Left lung (tissue), 10 donors: Measurements from ENCODE around the gene DNASE1L2. TPM values are rescaled to one million over a fixed set of nuclear protein-coding genes. Genes with fewer than 3 reads are reported as not detected.

Experiments
- ATAC-seq: fragments of 200-7000 bp; cut with Tn5 transposase; one replicate; pipeline ENCODE4 v1.9.1; 2020; ENCODE audit warnings: moderate library complexity
- DNase-seq, 4 donors: peaks; one replicate each; pipeline ENCODE4 v3.0.0-alpha.2; 2013 to 2020
- H3K27ac ChIP-seq, 2 donors: fragments of 200-600 bp; sonication (generic) in 1 of 2; one replicate each; pipeline versions ENCODE4 v1.5.0 to v1.8.0; 2020 to 2021
- H3K27me3 ChIP-seq, 2 donors: fragments of 200-600 bp; sonication (generic) in 1 of 2; one replicate each; pipeline versions ENCODE4 v1.5.0 to v1.8.0; 2020 to 2021
- H3K36me3 ChIP-seq, 2 donors: fragments of 200-600 bp; sonication (generic) in 1 of 2; one replicate each; pipeline versions ENCODE4 v1.5.0 to v1.8.0; 2020 to 2021
- H3K4me1 ChIP-seq, 2 donors: fragments of 200-600 bp; one replicate each; pipeline ENCODE4 v1.8.0; 2021
- H3K4me3 ChIP-seq, 2 donors: fragments of 200-600 bp; sonication (generic) in 1 of 2; one replicate each; pipeline versions ENCODE4 v1.5.0 to v1.8.0; 2020 to 2021; ENCODE audit warnings: mild to moderate bottlenecking in 1 of 2
- H3K9me3 ChIP-seq, 2 donors: fragments of 200-600 bp; sonication (generic) in 1 of 2; one replicate each; pipeline versions ENCODE4 v1.5.0 to v1.8.0; 2020 to 2021
- intact Hi-C, 2 donors: fragments of 100-400 bp; cut with DNase I; formaldehyde crosslinking; loops; one replicate each; pipeline versions ENCODE4 v1.11.2 to v1.14.2; 2022
- polyA plus RNA-seq, 6 donors: library from polyadenylated mRNA; unstranded; fragments of 120-200 nt; gene quantifications; one replicate each; pipeline ENCODE4 v1.2.1, GENCODE V29; 2013; ENCODE audit not compliant: insufficient read length in 6 of 6
- total RNA-seq, 2 donors: library from RNA; stranded (reverse); fragmentation: NEBNext Ultra II Directional; extraction: Animal tissue kit (Norgen Biotek cat#: 25700); gene quantifications; one replicate each; pipeline ENCODE4 v1.2.1, GENCODE V29; 2021
- TF ChIP-seq, protein P1 (sequence below), 2 donors: fragments of 200-600 bp; sonication (generic) in 1 of 2; IDR thresholded peaks; one replicate each; pipeline versions ENCODE4 v1.5.0 to v1.8.0; 2021; ENCODE audit warnings: antibody characterized with exemption in 2 of 2
- donor health status: DM: no; HTN: yes; CAD: no.
- donor health status: DM: no; HTN: no; CAD: no.

DNASE1L2 gene
- total and polyA plus RNA-seq, 8 donors = 0.27 to 1.7 (median 0.99) TPM

DNA sequence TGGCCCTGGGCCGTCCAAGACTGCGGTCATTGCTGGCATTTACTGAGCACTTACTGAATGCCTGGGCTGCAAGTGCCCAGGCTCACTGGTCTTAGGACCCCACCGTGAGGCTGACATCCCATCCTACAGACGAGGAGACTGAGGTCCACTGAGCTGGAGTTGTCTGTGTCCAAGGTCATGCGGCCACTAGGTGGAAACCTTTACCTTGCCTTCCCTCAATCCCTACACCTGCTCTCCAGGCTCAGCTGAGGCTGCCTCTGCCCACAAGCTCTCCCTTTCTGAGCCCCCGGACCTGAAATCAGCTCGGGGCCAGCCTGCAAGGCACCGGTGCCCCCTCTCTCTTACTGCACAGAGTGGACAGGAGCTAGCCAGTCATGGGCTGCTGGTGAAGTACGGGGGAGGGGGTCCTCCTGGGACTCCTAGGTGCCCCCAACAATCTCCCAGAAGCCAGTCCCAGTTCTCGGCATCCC is 41.4 kb upstream of the DNASE1L2 start:
- DNase-seq = peak in 1 of 4 donors; percentile 45
- no peaks in the 10 kb centered on the region for H3K9me3 ChIP-seq
- H3K4me1 ChIP-seq = peaks cover 0 to 20% of the 10 kb centered on the region in 2 donors
- H3K27me3 ChIP-seq = peaks cover 29 to 64% of the 10 kb centered on the region in 2 donors
- H3K27ac ChIP-seq = no peak overlapping the region
- no peaks in the 10 kb centered on the region for H3K36me3 ChIP-seq
- intact Hi-C loops = no loop called here
- TF ChIP-seq, protein P1, sequence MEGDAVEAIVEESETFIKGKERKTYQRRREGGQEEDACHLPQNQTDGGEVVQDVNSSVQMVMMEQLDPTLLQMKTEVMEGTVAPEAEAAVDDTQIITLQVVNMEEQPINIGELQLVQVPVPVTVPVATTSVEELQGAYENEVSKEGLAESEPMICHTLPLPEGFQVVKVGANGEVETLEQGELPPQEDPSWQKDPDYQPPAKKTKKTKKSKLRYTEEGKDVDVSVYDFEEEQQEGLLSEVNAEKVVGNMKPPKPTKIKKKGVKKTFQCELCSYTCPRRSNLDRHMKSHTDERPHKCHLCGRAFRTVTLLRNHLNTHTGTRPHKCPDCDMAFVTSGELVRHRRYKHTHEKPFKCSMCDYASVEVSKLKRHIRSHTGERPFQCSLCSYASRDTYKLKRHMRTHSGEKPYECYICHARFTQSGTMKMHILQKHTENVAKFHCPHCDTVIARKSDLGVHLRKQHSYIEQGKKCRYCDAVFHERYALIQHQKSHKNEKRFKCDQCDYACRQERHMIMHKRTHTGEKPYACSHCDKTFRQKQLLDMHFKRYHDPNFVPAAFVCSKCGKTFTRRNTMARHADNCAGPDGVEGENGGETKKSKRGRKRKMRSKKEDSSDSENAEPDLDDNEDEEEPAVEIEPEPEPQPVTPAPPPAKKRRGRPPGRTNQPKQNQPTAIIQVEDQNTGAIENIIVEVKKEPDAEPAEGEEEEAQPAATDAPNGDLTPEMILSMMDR (IDR thresholded peaks at IDR 0.05) = peak; percentile 41 to 54
- no peak overlapping the region for H3K4me3 ChIP-seq
- ATAC-seq = peak; percentile 90

DNA sequence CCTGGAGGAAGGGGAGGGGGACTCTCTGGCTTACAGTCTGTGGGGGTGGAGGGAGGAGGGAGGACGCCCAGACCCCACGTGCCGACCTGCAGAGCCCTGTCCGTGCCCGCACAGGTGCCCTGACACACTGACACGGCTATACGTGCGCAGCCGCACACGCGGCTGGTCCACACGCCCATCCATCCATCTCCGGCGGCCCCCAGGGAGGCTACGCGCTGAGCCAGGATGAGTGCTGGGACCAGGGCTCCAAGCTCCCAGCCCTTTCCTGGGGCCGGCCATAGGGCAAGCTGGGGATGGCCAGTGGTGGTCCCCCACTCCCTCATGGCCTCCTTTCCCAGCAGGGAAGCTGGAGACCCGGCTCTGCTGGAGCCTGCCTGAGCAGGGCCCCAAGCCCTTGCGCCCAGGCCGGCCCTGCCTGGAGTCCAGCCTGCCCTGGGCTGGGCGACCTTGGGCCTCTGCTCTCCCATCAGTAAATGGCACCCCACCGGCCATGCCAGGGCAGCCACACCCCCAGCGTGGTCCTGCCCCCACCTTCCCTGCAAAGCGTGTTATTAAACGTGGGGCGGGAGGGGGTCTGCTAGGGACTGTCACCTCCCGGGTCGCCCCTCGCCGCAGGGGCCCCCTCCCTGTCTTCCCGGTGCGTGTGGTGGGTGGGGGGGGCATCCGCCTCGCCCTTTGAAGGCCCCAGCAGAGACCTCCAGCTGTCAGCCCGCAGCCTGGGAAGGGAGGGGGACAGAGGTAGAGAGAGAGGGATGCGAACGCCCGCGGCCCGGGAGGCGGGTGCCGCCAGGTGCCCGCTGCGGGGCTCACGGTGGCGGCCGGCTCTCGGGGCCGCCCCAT is 40.7 kb upstream of the DNASE1L2 start:
- intact Hi-C loops = no loop called here
- Histone ChIP-seq H3K4me3 (peak overlapping the region in 1 of 2 donors; percentile 19), H3K27ac (no peak overlapping the region), H3K27me3 (peaks cover 29 to 67% of the 10 kb centered on the region in 2 donors), H3K36me3 (no peaks in the 10 kb centered on the region), H3K4me1 (peaks cover 0 to 20% of the 10 kb centered on the region in 2 donors), H3K9me3 (no peaks in the 10 kb centered on the region)
- TF ChIP-seq, protein P1 (IDR thresholded peaks at IDR 0.05) = no peak
- DNase-seq (no peak), ATAC-seq (peak; percentile 18)

DNA sequence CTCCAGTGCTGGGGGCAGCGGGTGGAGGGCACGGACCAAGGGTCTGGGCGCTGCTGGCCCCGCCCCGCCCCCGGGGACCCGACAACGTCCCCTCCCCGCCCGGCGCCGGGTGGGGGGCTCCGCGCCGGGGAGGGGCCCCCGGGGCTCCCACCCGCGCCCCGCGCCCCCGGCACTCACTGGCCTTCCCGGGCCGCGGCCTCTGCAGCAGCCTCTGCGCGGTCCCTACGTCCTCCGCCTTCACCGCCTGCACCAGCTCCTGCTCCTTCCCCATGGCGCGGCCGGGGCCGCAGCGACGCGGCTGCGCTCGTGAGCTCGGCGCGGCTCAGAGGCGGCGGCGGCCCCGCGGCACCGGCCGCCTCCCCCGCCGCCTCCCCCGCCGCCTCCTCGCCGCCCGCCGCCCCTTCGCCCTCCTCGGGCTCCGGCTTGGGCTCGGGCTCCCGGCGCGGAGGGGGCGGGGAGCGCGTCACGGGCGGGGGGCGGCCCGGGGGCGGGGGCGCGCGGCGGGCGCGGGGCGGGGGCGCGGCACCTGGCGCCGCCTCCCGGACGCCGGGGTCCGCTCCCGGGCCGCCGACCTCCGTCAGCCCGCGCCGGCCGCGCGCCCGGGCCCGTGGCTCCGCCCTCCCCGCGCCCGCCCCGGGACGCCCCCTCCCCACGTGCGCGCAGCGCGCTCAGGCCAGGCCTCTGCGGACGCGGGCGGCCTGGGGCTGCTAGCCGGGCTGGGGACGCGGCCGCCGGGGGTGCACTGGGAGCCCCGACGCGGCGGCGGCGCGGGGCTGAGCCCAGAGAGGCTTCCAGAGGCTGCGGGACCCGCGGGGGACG is 39.9 kb upstream of the DNASE1L2 start, which contains the start of gene CASKIN1:
Gene CASKIN1, minus strand, starts transcription at position 444 of the 819 bp plus-strand sequence. Its CDS starts 173 bp downstream, at position 271.
- H3K27me3 ChIP-seq = peaks cover 29 to 67% of the 10 kb centered on the region in 2 donors
- H3K36me3 ChIP-seq = no peaks in the 10 kb centered on the region
- H3K4me3 ChIP-seq = peak within 1 kb of the TSS in 1 of 2 donors; percentile 19
- intact Hi-C loops = no loop called here
- no peak within 1 kb of the TSS for H3K27ac ChIP-seq
- DNase-seq (peak in 1 of 4 donors; percentile 19), ATAC-seq (no peak)
- peaks cover 0 to 20% of the 10 kb centered on the region in 2 donors for H3K4me1 ChIP-seq
- no peaks in the 10 kb centered on the region for H3K9me3 ChIP-seq
- TF ChIP-seq, protein P1 (IDR thresholded peaks at IDR 0.05) = no peak

DNA sequence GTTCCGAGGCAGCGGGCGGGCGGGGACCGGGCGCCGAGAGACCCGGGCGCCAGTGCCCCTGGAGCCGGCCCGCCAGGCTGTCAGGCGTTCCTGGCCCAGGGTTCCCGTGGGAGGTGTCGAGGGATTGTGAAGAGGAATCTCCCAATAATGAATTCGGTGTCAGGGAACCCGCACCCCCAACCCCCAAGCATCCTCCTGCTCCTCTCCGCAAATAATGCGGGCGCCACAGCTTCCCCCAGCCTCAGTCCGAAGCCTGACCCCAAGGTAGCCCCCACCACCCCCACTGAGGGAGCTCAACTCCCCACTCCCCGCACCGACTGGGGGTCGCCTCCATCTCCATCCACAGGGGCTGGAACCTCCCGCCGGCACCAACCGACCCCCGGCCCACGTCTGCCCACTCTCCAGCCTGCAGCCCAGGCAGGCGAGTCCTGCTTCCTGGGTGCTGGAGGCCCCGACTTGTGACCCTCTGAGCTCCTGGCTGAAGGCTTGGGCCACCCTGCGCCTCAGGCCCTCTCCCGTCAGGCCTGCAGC is 39.2 kb upstream of the DNASE1L2 start:
- Histone ChIP-seq H3K4me1 (peaks cover 0 to 20% of the 10 kb centered on the region in 2 donors), H3K27me3 (peaks cover 29 to 67% of the 10 kb centered on the region in 2 donors), H3K4me3 (no peak overlapping the region), H3K27ac (no peak overlapping the region), H3K9me3 (no peaks in the 10 kb centered on the region), H3K36me3 (no peaks in the 10 kb centered on the region)
- no peak for ATAC-seq
- intact Hi-C loops = no loop called here
- DNase-seq = no peak
- TF ChIP-seq, protein P1 (IDR thresholded peaks at IDR 0.05) = no peak
